Activated gamma-delta T cell (primary cell): ENCODE measurements around the gene EAF1.
"Not testable (repeated sequence)": the region's sequence is repeated elsewhere in the genome, so short reads cannot be mapped to it uniquely, and the experiment has no call there.

Experiments
- DNase-seq: peaks from one replicate; lab custom pipeline; 2025; lab: John Stamatoyannopoulos, UW

The EAF1 gene

DNA sequence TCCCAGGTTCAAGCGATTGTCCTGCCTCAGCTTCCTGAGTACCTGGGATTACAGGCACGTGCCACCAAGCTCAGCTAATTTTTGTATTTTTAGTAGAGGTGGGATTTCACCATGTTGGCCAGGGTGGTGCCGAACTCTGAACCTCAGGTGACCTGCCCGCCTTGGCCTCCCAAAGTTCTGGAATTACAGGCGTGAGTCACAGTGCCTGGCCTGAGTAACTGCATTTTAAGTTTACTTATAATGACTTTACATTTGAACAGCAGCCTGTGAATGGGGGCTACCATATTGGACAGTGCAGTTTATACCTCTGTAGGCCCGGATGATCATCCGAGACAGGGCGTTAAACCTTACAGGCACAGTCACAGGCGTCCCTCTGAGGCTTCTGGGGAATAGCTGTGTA is 24.8 kb downstream of the EAF1 start:
- no peak for DNase-seq

DNA sequence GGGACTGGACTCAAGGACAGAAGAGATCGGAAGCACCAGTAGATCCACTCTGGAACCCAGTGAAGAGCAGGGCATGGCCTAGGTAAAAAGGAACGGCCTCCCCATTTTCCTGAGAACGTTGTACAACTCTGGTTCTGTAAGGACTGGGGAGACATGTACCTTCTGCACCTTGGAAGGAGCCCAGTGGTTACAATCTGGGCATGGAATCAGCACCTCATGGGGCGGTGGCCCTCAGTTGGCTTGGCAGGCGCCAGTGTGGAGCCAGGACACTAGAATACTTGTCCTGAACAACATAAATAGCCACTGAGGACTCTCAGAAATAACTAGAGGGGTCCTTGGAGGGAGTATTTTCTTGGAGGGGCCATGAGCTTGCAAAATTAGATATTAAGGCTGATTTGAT is 25.6 kb downstream of the EAF1 start:
- DNase-seq, result no peak

DNA sequence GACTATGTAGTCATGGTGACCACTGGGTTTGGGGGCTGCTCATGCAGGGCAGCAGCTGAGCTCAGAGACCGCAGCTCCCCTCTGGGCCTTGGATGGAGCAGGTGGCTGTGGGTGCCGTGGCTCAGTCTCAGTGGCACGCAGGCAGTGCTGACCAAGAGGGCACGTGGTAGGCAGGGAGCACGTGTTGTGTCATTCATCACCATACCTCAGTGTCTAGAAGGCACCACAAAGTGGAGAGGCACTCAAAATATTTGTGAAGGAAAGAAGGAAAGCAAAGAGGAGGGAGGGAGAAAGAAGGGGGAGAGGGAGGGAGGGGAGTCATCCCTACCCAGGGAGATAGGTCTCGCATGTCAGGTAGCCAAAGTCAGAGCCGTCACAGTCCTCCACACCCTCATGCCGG is 26.1 kb downstream of the EAF1 start:
- no peak for DNase-seq

DNA sequence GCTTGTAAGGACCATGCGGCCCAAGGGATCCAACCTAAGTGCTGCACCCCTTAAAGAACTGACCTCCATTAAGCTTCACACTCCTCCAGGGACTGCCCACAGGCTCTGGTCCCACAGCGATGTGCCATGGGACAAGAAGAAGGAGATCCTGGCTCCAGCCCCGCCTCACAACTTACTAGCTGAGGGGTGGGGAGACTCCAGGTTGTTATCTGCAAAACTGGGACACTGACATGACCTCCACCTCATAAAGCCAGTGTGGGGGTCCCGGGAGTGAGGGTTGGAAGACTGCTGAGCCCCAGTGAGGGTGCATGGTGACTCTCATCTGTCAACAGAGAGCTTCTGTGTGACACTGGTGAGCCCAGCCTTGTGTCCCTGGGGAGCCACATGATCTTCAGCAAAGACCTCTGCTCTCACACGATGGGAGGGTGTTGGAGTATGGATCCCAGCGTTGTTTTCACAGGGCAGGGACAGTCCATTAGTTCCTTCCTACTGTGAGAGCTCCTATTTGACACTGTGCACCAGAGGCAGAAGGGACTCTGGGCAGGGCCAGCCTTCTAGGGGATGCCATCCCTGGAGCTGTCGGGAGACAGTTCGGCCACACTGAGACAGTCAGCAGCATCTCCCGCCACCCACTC is 26.7 kb downstream of the EAF1 start:
- DNase-seq, result no peak

DNA sequence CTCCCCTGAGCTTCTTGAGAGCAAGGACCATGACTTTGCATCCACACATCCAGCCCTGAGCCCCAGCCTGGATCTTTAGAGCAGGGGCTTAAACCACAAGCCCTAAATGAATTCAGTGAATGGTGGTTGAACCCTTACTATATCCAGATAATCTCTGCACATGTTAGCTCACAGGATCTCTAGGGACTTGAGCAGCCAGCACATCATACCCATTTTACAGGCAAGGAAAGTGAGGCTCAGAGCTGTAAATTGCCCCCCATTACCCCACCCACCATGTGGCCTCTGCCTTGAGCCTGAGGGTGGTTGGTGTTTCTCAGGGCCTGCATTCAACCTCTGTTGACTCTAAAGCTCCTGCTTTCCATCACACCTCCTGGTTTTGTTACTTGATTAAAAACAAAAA is 27.6 kb downstream of the EAF1 start:
- DNase-seq, result no peak

DNA sequence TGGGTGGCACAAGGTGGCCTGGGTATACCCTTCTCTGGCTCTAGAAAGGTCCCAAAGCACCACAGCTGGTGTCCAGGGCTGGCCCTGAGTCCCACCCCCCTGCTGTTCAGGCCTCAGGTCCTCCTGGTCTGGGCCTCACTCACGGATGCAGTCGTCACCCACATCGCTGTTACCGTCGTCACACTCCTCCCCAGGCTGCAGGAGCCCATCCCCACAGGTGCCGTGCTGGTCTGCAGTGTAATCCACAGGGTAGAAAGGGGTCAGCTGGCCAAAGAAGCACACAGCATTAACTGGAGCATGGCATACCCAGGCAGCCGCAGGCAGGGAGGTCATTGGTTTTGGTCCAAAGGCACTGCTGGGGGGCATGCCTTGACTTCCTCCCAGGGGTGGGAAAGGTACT is 28.4 kb downstream of the EAF1 start:
- no peak for DNase-seq

DNA sequence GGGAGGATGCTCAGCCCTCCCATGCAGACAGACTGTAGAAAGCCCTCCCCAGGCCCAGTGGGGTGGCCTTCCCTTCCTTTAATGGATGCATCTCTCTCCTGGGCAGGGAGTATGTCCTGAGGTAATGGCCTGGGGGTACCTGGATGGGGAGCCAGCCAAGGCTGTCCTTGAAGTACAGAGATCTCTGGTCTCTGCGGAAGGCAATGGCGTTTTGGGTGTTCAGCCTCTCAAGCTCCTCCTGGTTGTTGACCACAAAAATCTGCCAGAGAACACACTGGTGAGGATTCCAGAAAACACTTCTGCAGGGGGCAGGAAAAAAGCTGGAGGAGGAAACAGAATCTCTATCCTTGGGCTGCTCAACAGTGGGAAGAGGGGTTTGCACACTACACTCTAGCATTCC is 28.9 kb downstream of the EAF1 start:
- no peak for DNase-seq

DNA sequence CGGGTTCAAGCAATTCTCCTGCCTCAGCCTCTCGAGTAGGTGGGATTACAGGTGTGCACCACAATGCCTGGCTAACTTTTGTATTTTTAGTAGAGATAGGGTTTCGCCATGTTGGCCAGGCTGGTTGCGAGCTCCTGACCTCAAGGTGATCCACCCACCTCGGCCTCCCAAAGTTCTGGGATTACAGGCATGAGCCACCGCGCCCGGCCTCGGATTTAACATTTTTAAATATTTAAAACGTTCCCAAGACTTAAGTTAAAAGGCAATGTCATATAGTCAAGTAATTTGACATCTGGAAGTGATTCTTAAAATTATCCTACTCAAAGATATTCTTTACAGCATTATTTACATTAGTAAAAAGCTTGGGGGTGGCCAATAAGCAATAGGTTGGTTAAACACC is 29.5 kb downstream of the EAF1 start:
- not testable (repeated sequence) for DNase-seq

DNA sequence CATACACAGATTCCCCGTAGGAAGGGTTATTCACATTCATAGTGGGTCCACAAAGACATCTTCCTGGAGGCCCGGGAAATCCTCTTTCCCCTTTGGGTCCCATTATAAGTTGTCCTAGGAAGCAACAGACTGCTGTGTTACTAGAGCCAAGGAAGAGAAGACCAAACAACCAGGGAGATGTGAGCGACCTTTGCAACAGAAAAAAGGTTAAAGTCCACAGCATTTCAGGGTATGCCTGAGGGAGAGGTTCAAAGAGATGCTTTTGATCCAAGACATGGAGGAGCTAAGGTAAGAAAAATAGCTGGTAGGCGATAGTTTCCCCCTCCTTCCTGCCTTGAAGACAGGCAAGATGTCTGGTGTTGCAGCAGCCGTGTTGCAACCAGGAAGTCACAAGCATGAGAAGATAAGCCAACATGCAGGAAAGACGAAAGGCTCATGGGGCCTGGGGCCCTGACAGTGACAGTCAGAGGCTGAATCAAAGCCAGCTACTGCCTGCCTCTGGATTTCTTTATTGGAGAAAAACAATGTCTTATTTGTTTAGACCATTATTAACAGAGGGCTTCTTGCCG is 30.9 kb downstream of the EAF1 start:
- DNase-seq, result no peak

DNA sequence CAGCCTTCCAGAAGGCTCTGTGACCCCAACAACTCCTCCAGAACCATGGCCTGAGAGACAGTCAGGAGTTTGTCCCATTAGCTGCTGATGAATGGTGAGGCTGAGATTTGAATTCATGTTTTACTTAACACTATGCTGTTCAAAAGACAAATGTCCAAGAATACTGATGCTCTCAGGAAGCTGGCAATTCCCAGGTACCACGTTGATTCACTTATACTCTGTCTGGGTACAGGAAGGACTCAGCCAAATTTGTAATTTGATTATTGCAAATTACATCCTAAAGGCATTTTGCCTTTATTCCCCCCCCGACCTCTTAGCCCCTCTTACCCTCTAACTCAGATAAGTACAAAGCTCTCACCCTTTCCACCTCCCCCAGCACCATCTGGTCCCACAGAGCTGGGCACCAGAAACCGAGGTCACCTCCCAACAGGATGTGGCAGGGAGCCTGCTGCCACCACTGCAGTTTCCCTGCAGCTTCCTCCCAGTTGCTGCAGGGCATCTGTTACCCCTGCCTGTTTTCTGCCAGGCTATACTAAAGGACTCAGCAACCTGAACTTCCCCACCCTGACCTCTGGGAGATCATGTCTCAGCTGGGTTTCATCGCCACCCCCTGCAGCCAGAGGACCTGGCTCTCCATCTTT is 33.6 kb downstream of the EAF1 start:
- DNase-seq, result no peak

DNA sequence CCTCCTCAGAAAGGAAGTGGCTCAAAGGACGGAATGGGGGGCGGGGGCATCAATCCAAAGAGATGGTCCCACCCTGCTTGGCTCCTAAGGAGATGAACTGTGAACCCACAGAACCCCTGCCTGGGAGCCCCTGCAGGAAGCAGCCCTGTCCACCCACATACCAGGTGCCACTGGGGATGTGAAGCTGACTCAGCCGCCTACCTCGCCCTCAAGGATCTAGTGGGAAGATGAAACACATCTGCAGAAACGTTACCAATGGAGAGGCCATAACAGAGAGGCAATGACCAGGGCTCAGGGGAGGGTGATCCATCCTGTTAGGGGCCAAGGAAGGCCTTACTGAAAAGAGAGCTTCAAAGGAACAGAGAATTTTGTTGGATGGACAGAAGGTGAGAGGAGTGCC is 35.1 kb downstream of the EAF1 start:
- no peak for DNase-seq

DNA sequence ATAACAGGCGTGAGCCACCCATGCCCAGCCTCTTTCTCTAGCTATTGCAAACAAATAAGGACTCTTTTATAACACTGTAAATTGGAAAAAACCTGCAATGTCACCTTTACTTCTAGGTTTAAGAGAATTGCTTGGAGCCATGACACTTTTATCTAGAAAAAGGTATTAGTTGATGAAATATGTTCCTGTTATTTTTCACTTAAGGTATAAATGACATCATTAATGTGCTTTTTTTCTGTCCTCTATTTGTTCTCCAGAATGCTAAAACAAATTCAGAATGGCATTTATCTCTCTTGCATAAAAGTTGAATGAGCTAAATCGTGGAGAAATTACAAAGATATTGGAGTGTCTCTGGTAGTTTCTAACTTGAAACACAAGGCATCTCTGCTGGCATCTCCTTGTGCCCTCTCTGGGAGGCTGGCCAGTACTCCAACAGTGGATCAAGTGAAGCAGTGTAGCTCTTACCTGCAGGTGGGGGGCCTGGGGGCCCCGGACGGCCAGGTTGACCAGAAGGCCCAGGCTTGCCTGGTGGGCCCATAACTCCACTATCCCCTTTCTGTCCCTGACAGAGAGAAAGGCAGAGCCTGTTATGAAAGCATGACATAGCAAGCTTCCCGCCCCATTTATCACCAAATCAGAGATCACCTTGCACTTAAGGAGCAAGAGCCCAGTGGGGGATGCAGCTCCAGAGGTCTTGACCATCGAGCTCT is 38.6 kb downstream of the EAF1 start:
- no peak for DNase-seq

DNA sequence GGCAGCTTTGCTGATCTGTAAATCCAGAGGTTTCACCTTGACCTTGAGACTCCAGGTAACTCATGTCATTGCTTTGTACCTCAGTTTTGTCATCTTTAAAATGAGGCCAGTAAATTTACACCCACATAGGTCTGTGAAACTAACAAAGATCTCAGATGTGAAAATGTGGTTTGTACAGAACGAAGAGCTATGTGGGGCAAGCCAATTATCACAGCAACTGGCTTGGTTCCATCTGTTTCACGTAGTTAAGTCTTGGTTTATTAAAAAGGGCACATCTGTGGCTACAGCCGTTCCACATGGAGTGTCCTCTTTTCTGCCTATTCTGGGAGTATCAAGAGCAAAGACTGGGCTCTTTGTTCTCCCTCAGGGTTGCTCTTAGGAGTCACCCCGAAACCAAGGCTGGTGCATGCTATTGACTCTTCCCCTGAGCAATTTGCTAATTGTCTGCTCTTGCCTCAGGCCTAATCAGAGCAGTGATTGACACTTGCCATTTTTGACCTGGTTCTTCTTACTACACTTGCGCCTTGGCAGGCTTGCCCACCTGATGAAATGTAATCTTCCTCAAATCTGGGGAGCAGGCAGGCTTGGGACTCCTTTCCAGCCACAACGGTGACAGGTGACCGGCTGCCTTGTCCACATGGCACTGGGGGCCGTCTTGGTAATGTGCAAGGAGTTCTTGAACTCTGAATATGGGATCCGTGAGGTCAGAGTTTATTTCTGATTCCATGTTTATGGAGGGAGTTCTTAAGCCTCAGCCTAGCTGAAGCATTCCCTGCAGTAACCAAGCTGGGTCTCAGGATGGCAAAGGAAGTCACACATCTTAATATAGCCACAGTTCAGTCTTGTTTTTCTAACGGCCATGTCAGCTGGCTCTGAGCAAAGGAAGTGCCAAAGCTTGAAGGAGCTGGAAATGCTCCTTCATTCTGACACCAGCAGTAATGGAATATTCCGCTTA is 40.1 kb downstream of the EAF1 start:
- DNase-seq, result no peak

DNA sequence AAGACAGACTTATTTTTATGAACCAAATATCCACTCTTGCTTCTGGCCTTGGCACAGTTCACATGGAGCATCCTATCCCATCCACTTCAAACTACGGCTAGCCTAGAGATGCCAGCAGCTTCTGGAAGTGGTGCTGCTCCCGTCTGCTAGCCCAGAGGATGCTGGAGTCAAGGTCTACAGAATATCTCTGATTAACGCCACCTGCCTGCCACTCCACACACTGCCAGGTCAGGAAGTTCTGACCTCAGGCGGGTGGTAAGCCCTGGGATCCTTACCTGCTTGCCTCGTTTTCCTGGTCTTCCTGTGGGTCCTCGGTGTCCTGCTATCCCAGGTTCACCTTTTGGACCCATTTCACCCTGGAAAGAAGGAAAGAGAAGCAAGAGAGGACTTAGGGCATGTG is 42.9 kb downstream of the EAF1 start:
- DNase-seq, result no peak

DNA sequence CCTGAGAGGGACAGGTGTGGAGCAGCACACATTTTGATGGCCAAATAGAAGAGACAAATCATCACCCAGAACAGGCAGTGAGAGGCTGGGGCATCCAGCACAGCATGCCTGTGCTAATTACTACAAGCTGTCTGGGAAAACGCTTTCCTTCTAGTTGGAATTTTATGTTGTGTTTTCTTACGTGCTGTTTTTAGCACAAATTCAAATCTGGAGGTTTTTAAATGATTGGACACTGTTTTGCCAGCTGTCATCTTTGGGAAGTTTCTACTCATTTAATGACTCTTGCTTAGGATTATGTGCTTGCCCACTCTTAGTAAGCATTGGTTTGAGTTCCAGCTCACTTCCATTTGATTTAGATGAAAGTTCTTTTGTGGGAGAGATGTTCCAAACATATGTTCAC is 43.5 kb downstream of the EAF1 start:
- DNase-seq, result no peak

DNA sequence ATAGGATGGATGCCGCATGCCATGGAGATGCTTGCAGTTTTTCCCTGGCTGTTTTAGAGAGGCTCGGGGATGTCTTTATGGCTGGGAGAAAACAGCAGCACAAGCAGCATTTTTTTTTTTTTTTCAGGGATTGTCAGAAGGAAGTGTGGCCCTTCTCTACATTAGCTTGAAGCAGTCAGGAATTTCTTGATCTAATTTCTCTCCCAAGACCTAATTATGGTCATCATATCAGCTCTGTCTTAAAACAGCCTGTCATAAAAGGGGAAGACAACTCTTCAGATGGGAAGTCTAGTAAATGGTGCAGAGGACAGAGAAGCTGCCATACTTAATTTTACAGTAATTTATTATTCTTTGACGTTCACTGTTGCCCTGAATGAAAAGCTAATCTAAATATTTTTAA is 44.5 kb downstream of the EAF1 start:
- DNase-seq, result no peak

DNA sequence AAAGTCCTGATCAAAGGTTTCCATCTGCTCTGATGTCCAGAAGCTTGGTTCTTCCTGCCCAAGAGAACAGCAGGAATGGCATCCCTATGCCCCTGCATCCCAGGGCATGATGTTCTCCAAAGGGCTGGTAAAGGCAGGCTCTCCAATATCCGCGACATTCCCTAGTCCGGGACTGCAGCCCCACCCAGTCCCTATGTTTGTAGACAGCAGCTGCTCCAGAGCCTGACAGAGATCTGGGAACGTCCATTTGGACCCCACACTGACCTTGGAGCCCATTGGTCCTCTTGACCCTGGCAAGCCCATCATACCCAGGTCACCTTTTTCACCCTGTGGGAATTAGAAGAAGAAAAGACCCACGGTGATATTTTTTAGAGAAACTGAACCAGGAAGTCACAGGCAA is 47.8 kb downstream of the EAF1 start:
- DNase-seq, result no peak

DNA sequence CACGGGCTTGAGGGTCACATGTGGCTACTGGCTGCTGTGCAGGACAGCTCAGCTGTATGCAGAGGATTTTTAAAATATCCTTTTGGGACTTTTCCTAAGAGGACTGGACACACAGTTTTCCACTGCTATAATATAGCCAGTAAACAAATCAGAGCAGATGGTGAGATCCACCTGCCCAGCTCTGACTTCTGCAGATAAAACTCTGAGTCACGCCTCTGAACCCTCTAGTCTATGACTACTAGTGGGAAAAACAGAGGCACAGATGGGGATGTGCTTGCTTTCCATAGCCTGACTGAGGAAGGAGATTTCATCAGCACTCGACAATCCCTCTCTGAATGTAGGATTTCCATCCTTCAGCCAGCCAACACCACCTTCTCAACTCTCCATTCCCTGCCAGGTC is 49.0 kb downstream of the EAF1 start:
- DNase-seq, result no peak

DNA sequence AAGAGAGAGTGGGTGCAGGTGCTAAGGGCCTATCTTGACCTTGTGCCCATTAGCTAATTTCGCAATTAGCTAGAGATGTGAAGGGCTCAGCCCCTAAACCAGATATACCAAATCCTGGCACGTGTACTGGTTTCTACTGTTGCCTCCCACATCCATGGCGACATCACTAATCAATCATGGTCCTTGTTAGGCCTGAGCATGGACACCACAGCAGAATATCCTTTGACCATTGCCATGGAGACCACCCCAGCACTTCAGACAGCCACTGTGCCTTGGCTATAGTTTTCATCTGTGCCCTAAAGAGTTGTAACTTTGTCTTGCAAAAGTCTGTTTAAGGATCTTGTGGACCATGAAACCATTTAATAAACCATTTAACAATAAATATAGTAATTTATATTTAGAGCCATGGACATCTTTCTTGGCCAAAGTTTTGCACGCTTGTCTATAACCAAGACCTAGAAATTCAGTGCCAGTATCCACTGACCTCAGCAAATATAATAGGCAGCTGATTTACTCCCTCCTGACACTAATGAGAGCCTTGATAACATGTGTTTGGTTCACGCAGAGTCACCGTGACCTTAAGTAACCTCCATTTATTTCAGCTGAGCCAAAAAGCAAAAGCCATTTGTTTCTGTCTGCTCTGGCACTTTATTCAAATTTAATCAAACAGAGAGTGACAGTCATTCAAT is 50.7 kb downstream of the EAF1 start:
- no peak for DNase-seq

DNA sequence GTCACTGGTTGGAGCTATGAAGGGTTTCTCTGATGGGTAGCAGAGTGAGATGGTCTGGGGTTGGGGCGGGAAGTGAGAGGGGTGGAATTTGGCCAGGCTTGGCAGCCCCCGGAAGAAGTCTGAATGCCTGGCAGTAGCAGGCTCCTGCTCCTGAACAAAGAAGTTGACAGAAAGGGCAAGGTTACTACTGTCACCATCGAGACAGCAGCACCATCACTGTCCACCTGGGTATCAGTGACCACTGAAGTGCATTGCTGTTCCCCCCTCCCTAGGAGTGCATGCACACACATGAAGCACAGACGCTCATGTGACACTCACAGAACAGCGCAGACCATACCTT is 51.2 kb downstream of the EAF1 start:
- no peak for DNase-seq

DNA sequence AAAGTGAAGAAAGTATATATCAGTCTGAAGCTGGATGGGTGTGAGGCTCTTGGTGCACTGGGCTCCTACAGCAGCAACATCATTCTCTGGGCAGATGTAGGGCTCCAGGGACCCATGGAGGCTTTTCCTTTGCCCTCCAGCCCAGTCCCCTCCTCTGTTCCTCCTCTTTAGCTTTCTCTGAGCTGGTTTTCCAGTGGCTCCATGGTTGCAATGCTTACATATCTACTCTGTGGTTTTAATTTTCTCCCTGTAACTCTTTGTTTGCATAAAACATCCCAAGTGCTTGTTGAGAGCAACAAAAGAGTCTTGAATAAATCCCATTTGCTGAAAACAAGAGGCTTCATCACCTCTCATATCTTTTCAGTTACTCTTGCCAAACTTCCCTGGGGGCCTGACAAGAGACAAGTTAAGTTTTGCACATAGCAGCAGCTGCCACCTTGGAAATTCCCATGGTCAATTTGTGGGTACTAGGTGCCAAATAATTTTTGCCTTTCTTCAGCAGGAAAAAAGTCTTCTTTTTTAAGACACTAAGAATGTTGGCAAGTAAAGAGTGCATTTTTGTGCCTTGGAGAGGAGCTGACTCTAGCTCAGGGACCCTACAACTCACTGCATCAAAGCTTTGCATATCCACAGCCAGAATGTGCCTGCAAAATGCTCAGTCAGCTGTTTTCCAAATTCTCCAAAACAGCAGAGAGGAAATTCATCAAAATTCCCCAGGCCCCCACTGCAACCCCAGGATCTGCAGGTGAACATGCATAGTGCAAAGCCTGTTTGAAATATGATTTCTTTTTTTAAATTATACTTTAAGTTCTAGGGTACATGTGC is 52.2 kb downstream of the EAF1 start:
- DNase-seq, result no peak
